DOHH2 (cell line): ENCODE results near the gene ANKRD33B.

Experiments
- H3F3A ChIP-seq: fragments of 200-600 bp; sonication (generic), shearing (Covaris generic); 2 replicates; pipeline ENCODE4 v1.6.0; 2016; ENCODE audit warnings: antibody characterized with exemption, mild to moderate bottlenecking; ENCODE audit not compliant: control insufficient read depth, insufficient read depth
- H3K27ac ChIP-seq: fragments of 200-600 bp; sonication (generic); 2 replicates; pipeline ENCODE4 v1.5.1; 2014; ENCODE audit warnings: low read depth, mild to moderate bottlenecking, low read length, moderate library complexity
- H3K27me3 ChIP-seq: fragments of 200-600 bp; sonication (generic); 2 replicates; pipeline ENCODE4 v1.6.1; 2014; ENCODE audit warnings: mild to moderate bottlenecking, low read length, mixed read lengths; ENCODE audit not compliant: control insufficient read depth
- H3K36me3 ChIP-seq: fragments of 200-600 bp; sonication (generic); 2 replicates; pipeline ENCODE4 v1.6.1; 2014; ENCODE audit warnings: mild to moderate bottlenecking, low read length, moderate library complexity, mixed read lengths; ENCODE audit not compliant: control insufficient read depth
- H3K4me1 ChIP-seq: fragments of 200-600 bp; sonication (generic); 2 replicates; pipeline ENCODE4 v1.6.1; 2014; ENCODE audit warnings: mild to moderate bottlenecking, low read length, mixed read lengths; ENCODE audit not compliant: control insufficient read depth
- H3K4me2 ChIP-seq: fragments of 200-600 bp; sonication (generic); 2 replicates; pipeline ENCODE4 v1.6.0; 2014; ENCODE audit warnings: mild to moderate bottlenecking, low read length, moderate library complexity
- H3K4me3 ChIP-seq: fragments of 200-600 bp; sonication (generic); 2 replicates; pipeline ENCODE4 v1.5.1; 2014; ENCODE audit warnings: mild to moderate bottlenecking, low read length, mixed read lengths
- H3K79me2 ChIP-seq: fragments of 200-600 bp; sonication (generic); 2 replicates; pipeline ENCODE4 v1.6.1; 2014; ENCODE audit warnings: mild to moderate bottlenecking, low read length, mixed read lengths; ENCODE audit not compliant: control insufficient read depth
- H3K9me2 ChIP-seq: fragments of 200-600 bp; sonication (generic); replicated peaks from 2 replicates; pipeline ENCODE4 v1.6.1; 2014; ENCODE audit warnings: mild to moderate bottlenecking, low read length, mixed read lengths; ENCODE audit not compliant: control insufficient read depth
- H3K9me3 ChIP-seq: fragments of 200-600 bp; sonication (generic); 2 replicates; pipeline ENCODE4 v1.6.1; 2014; ENCODE audit warnings: antibody characterized with exemption, low read length, mixed read lengths; ENCODE audit not compliant: control insufficient read depth, insufficient read depth
- H4K20me1 ChIP-seq: fragments of 200-600 bp; sonication (generic); 2 replicates; pipeline ENCODE4 v1.6.0; 2014; ENCODE audit warnings: low read depth, mild to moderate bottlenecking, antibody characterized with exemption, low read length, moderate library complexity; ENCODE audit not compliant: control insufficient read depth, insufficient read depth
- EZH2phosphoT487 ChIP-seq: fragments of 200-600 bp; sonication (generic); IDR thresholded peaks from 2 replicates; pipeline ENCODE4 v1.6.1; 2017; ENCODE audit warnings: borderline replicate concordance, mild to moderate bottlenecking, antibody characterized with exemption, low read length, moderate library complexity, mixed read lengths
- TF ChIP-seq, protein P1 (sequence below): fragments of 200-600 bp; sonication (generic); IDR thresholded peaks from one replicate; pipeline ENCODE4 v1.5.1; 2014; ENCODE audit warnings: antibody characterized with exemption, mild to moderate bottlenecking, low read depth, low read length; ENCODE audit not compliant: poor library complexity, severe bottlenecking

ANKRD33B gene

DNA sequence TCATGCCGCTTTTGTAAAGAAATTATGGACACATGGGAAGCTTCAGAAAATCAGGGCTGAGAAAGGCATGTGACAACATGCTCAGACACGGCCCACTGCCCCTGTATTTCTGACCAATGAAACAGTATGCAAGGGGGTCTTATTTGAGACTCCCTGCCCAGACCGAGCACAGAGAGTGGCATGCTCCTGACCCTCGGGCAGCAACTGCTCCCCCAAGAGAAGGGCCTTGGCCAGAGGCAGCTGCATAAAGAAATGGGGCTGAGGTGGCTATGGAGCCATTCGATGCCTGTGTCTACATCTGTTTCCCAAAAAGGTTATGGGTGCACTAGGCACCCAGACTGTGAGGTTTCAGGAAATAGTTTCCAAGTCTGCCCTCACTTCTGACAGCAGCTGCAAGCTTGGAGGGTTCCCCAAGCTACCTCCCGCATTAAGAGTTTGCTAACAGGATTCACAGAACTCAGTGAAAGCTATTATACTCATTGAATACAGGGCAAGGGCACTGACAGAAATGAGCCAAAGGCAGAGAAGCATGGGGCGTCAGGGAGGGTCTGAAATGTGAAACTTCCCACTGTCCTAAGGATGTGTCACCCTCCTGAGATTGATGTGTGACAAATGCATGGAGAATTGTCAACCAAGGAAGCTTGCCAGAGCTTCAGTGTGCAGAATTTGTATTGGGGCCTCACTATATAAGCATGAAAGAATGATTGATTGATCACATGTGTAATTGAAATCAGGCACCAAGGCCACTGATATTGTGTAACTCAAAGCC, 102.8 kb downstream of the ANKRD33B start:
- TF ChIP-seq, protein P1, sequence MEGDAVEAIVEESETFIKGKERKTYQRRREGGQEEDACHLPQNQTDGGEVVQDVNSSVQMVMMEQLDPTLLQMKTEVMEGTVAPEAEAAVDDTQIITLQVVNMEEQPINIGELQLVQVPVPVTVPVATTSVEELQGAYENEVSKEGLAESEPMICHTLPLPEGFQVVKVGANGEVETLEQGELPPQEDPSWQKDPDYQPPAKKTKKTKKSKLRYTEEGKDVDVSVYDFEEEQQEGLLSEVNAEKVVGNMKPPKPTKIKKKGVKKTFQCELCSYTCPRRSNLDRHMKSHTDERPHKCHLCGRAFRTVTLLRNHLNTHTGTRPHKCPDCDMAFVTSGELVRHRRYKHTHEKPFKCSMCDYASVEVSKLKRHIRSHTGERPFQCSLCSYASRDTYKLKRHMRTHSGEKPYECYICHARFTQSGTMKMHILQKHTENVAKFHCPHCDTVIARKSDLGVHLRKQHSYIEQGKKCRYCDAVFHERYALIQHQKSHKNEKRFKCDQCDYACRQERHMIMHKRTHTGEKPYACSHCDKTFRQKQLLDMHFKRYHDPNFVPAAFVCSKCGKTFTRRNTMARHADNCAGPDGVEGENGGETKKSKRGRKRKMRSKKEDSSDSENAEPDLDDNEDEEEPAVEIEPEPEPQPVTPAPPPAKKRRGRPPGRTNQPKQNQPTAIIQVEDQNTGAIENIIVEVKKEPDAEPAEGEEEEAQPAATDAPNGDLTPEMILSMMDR, result no peak
- TF ChIP-seq EZH2phosphoT487, result no peak
- no peaks in the 10 kb centered on the region for H3K9me3 ChIP-seq
- no peaks in the 10 kb centered on the region for H3K36me3 ChIP-seq
- H3K4me2 ChIP-seq, result no peak overlapping the region
- no peak overlapping the region for H3K27ac ChIP-seq
- no peaks in the 10 kb centered on the region for H3K4me1 ChIP-seq
- H3F3A ChIP-seq, result no peaks in the 10 kb centered on the region
- no peaks in the 10 kb centered on the region for H3K79me2 ChIP-seq
- H3K27me3 ChIP-seq, result peaks cover 10% of the 10 kb centered on the region
- no peaks in the 10 kb centered on the region for H4K20me1 ChIP-seq
- no peak overlapping the region for H3K4me3 ChIP-seq
- no peaks in the 10 kb centered on the region for H3K9me2 ChIP-seq

DNA sequence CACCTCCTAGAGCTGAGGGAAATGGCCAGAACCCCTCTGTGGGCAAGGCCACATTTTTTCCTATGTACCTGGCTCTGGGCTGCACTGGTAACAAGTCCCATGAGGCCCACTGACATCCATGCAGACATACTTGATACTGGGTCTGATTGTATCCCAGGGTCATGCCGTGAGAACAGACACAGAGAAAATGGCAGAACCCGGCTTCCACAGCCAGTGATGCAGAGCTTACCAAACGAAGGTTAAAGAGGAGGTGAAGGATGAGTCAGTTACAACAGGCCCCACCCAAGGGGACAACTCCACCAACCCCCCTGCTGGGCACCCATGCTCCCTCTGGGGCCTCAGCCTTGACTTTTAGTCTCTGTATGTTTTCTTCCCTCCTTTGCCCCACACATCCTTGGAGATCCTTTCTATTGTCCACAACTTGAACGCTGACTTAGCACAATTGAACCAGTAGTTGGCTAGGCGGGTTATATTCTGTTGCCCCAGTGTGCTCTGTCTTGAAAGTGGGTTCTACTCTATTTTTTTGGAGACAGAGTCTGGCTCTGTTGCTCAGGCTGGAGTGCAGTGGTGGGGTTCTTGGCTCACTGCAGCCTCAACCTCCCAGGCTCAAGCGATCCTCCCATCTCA, 103.7 kb downstream of the ANKRD33B start:
- no peaks in the 10 kb centered on the region for H3K4me1 ChIP-seq
- TF ChIP-seq EZH2phosphoT487, result no peak
- TF ChIP-seq, protein P1, result no peak
- no peaks in the 10 kb centered on the region for H3K9me3 ChIP-seq
- H3K4me2 ChIP-seq, result no peak overlapping the region
- no peaks in the 10 kb centered on the region for H3K9me2 ChIP-seq
- no peaks in the 10 kb centered on the region for H4K20me1 ChIP-seq
- no peaks in the 10 kb centered on the region for H3F3A ChIP-seq
- no peak overlapping the region for H3K4me3 ChIP-seq
- H3K36me3 ChIP-seq, result no peaks in the 10 kb centered on the region
- no peak overlapping the region for H3K27ac ChIP-seq
- peaks cover 10% of the 10 kb centered on the region for H3K27me3 ChIP-seq
- H3K79me2 ChIP-seq, result no peaks in the 10 kb centered on the region

DNA sequence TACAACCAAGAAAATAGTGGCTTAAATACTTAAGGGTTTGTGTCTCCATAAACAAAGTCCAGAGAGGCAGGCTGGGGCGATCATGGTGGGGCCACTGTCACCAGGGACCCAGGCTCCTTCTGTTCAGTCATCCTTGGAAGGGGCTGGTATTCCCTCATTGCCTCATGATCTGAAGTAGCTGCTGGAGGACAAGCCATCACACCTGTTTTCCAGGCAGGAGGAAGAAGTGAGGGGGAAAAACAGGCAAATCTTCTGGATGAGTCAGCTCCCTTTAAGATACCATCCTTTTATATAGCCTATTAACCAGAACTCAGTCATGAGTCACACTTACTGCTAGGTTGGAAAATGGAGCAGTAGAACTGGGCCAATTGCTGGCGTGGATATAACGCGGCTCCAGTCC, 104.8 kb downstream of the ANKRD33B start:
- no peaks in the 10 kb centered on the region for H3K4me1 ChIP-seq
- no peaks in the 10 kb centered on the region for H3K9me2 ChIP-seq
- no peaks in the 10 kb centered on the region for H3K9me3 ChIP-seq
- no peak overlapping the region for H3K4me3 ChIP-seq
- no peaks in the 10 kb centered on the region for H3F3A ChIP-seq
- H3K4me2 ChIP-seq, result no peak overlapping the region
- H3K36me3 ChIP-seq, result no peaks in the 10 kb centered on the region
- no peak overlapping the region for H3K27ac ChIP-seq
- no peaks in the 10 kb centered on the region for H3K79me2 ChIP-seq
- TF ChIP-seq, protein P1, result no peak
- TF ChIP-seq EZH2phosphoT487, result no peak
- H4K20me1 ChIP-seq, result no peaks in the 10 kb centered on the region
- peaks cover 10% of the 10 kb centered on the region for H3K27me3 ChIP-seq
